ENCODE data around the gene CDK14. TPM values are rescaled to one million over a fixed set of nuclear protein-coding genes. Genes with fewer than 3 reads are reported as not detected.

Gene CDK14
- total RNA-seq, 4 donors from 2014 or later = 22.2 to 36.3 (median 28.6) TPM

DNA sequence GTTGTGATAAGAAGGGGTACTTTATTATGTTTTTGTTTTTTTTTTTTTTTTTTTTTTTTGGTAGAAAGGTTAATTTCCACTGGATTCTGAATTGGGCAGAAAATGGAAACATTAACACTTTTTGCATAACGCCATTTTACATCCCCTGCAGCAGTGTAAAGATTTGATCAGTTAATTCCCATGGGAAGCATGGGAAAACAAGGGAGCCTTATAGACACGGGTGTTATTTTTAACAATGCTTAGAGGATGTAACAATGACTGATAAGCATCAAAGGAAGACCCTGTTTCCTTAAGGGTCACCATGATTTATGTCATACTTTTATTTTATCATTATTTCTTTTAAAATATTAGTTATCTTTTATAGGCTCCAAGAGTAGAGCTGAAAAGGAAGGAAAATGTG, 140.2 kb downstream of the CDK14 start:
- peaks cover 0 to 11% (median 0%) of the 10 kb centered on the region in 4 donors for H3K9me3 ChIP-seq
- DNase-seq (ENCODE audit: low spot score in 2 of 2) = no peak
- H3K27ac ChIP-seq = no peak overlapping the region
- no peaks in the 10 kb centered on the region for H3K27me3 ChIP-seq
- TF ChIP-seq, protein P1, sequence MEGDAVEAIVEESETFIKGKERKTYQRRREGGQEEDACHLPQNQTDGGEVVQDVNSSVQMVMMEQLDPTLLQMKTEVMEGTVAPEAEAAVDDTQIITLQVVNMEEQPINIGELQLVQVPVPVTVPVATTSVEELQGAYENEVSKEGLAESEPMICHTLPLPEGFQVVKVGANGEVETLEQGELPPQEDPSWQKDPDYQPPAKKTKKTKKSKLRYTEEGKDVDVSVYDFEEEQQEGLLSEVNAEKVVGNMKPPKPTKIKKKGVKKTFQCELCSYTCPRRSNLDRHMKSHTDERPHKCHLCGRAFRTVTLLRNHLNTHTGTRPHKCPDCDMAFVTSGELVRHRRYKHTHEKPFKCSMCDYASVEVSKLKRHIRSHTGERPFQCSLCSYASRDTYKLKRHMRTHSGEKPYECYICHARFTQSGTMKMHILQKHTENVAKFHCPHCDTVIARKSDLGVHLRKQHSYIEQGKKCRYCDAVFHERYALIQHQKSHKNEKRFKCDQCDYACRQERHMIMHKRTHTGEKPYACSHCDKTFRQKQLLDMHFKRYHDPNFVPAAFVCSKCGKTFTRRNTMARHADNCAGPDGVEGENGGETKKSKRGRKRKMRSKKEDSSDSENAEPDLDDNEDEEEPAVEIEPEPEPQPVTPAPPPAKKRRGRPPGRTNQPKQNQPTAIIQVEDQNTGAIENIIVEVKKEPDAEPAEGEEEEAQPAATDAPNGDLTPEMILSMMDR (IDR thresholded peaks at IDR 0.05) = no peak
- TF ChIP-seq POLR2A (IDR thresholded peaks at IDR 0.05) = no peak
- no peak for TF ChIP-seq EP300 (IDR thresholded peaks at IDR 0.05)
- no peak overlapping the region for H3K4me3 ChIP-seq
- H3K36me3 ChIP-seq = peaks cover 0 to 27% (median 0%) of the 10 kb centered on the region in 3 donors
- WGBS, 2 donors = 77 to 84% methylated on average over 2 of the region's 2 CpGs
- H3K4me1 ChIP-seq = no peaks in the 10 kb centered on the region

DNA sequence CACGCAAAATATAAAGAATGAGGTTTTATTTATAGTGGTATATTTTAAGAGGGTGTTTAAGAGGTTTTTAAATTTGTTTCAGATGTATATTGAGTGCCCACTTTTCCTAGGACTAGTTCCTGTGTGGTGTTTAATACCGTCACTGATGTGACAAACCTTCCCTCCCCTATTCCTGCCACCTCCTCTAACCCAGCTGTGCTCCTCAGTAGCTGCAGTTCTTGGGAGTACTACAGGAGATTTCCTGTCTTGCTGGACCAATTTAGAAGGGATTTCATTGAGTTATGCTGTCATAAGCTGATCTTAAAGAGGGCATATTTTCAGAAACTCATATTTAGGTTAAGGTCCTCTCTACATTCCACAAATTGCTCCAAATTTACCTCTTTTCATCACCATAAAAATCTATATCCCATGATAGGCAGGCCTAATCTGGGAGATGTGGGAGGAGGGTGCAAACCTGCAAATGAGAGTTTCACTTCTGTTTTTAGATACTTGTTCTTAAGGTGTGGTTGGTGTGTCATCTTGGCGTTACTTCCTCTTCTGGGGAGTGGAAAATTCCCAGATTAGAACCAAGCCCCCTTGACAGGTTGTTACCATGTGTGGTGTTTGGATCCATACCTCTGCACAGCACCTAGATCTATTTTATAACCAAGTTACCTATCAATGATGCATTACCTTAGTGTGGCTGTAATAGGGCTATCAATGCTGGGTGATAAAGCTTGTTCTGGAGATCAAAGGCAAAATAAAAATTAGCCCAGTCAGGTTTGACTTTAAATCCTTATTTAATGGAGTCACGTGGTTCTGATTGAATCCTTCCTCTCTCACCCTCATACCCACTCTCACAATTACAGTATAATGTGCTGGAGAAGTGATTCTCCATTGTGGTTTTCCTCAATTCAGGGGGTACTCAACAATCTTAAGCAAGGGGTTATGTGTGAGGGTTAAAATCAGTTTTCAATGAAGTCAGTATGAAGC, 141.1 kb downstream of the CDK14 start:
- Histone ChIP-seq H3K4me1 (no peaks in the 10 kb centered on the region), H3K27me3 (no peaks in the 10 kb centered on the region), H3K4me3 (no peak overlapping the region), H3K27ac (no peak overlapping the region), H3K36me3 (peaks cover 0 to 20% (median 0%) of the 10 kb centered on the region in 3 donors), H3K9me3 (peaks cover 0 to 11% (median 0%) of the 10 kb centered on the region in 4 donors)
- no peak for DNase-seq (ENCODE audit: low spot score in 2 of 2)
- WGBS, 2 donors = 91 to 93% methylated on average over 4 of the region's 4 CpGs
- TF ChIP-seq POLR2A (IDR thresholded peaks at IDR 0.05) (no peak), EP300 (IDR thresholded peaks at IDR 0.05) (no peak)
- TF ChIP-seq, protein P1 (IDR thresholded peaks at IDR 0.05) = no peak

DNA sequence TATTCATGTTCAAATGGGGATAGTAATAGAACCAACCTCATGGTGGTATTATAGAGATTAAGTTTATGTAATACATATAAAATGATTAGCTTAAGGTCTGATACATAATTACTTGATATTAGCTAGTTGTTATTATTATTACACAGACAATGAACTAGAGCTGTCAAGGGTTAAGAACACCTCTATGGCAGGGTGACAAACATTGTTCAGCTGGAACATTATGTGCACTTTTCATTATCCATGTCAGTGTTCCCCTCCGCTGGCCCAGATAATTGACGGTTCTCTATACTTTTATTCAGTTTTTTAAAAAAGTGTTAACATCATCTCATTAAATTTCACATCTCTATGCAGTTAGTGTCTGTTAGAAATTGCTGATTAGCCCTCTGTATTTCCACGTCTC, 142.1 kb downstream of the CDK14 start:
- no peak for DNase-seq (ENCODE audit: low spot score in 2 of 2)
- Histone ChIP-seq H3K27ac (no peak overlapping the region), H3K9me3 (peaks cover 0 to 11% (median 0%) of the 10 kb centered on the region in 4 donors), H3K36me3 (peaks cover 0 to 20% (median 0%) of the 10 kb centered on the region in 3 donors), H3K4me1 (no peaks in the 10 kb centered on the region), H3K27me3 (no peaks in the 10 kb centered on the region), H3K4me3 (no peak overlapping the region)
- 92 to 94% methylated on average over 3 of the region's 3 CpGs for WGBS, 2 donors
- TF ChIP-seq, protein P1 (IDR thresholded peaks at IDR 0.05) = no peak
- no peak for TF ChIP-seq POLR2A (IDR thresholded peaks at IDR 0.05)
- no peak for TF ChIP-seq EP300 (IDR thresholded peaks at IDR 0.05)

DNA sequence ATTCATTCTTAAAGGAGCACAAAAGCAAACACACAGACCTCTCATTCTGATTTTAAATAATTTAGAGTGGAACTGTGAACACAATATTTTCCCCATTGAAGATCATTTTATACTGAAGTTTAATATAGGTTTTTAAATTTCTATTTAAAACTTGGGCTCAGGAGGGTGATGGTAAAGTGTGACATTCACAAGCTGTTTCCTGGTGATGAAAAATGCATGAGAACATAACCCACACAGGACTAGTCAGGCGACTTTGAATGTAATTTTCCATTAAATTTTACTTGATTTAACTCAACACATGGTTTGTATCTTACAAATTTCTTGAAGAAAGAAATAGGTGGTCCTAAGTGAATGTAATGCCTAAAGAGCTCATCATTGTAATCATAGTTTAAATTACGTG, 143.6 kb downstream of the CDK14 start:
- 87 to 88% methylated on average over 2 of the region's 2 CpGs for WGBS, 2 donors
- H3K27me3 ChIP-seq = no peaks in the 10 kb centered on the region
- H3K4me1 ChIP-seq = no peaks in the 10 kb centered on the region
- TF ChIP-seq, protein P1 (IDR thresholded peaks at IDR 0.05) = no peak
- H3K4me3 ChIP-seq = no peak overlapping the region
- peaks cover 0 to 14% (median 0%) of the 10 kb centered on the region in 3 donors for H3K36me3 ChIP-seq
- no peak for DNase-seq (ENCODE audit: low spot score in 2 of 2)
- H3K27ac ChIP-seq = no peak overlapping the region
- no peaks in the 10 kb centered on the region for H3K9me3 ChIP-seq

DNA sequence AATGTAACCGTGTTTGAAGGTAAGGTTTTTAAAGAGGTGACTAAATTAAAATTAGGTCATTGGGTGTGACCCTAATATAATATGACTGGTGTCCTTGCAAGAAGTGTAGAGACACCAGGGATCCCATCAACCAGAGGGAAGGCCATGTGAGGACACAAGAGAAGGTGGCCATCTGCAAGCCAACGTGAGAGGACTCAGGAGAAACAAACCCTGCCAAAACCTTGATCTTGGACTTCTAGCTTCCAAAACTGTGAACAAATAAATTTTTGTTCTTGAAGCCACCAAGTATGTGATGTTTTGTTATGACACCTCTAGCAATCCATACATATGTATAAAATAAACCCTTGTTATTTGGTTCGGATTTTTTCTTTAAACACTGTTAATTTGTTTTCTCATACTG, 144.3 kb downstream of the CDK14 start:
- no peaks in the 10 kb centered on the region for H3K27me3 ChIP-seq
- no peaks in the 10 kb centered on the region for H3K9me3 ChIP-seq
- no peak overlapping the region for H3K4me3 ChIP-seq
- no peak for TF ChIP-seq EP300 (IDR thresholded peaks at IDR 0.05)
- no peak for TF ChIP-seq POLR2A (IDR thresholded peaks at IDR 0.05)
- TF ChIP-seq, protein P1 (IDR thresholded peaks at IDR 0.05) = no peak
- H3K36me3 ChIP-seq = peaks cover 0 to 7% (median 0%) of the 10 kb centered on the region in 3 donors
- H3K4me1 ChIP-seq = no peaks in the 10 kb centered on the region
- 73 to 78% methylated on average over 3 of the region's 3 CpGs for WGBS, 2 donors
- no peak for DNase-seq (ENCODE audit: low spot score in 2 of 2)
- no peak overlapping the region for H3K27ac ChIP-seq
